Measurements from ENCODE around the gene CDKAL1. TPM values are rescaled to one million over a fixed set of nuclear protein-coding genes. Genes with fewer than 3 reads are reported as not detected.

CDKAL1 gene
- total and polyA plus RNA-seq, 2 of the 8 experiments (the other 6 are each of a cell fraction or from before 2014, with no cell fraction given) = 8.4 to 24.6 TPM

DNA sequence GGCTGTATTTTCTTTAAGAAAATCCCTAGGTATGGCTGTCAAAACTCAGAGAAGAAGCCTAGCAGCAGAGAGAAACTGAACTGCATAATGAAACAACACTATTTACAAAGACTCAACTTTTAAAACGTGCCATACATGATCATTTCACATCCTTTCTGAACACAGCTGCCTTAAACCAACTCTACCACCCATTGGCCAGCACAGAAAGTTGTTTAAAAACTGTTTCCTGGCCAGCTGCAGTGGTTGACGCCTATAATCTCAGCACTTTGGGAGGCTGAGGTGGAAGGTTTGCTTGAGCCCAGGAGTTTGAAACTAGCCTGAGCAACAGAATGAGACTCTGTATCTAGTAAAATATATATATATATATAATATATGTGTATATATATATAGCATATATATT lies 722.9 kb downstream of the CDKAL1 start:
- H2BK12ac ChIP-seq (ENCODE audit: low read depth, low read length) = no peak overlapping the region
- no peak overlapping the region for H3K4me2 ChIP-seq (ENCODE audit: insufficient read depth in 1 of 2, low read depth in 2 of 2, low read length in 2 of 2)
- no peak overlapping the region for H3K9ac ChIP-seq (replicated peaks in 1 of 4; ENCODE audit: extremely low read depth in 1 of 4, low read depth in 3 of 4, low read length in 3 of 4)
- H3K23ac ChIP-seq (ENCODE audit: insufficient read length) = no peak overlapping the region
- H4K91ac ChIP-seq (replicated peaks; ENCODE audit: insufficient read length, low read length) = no peak overlapping the region
- H4K20me1 ChIP-seq (replicated peaks in 1 of 2; ENCODE audit: control insufficient read depth in 1 of 2, insufficient read depth in 2 of 2, low read length in 2 of 2) = no peaks in the 10 kb centered on the region
- H2BK15ac ChIP-seq (ENCODE audit: low read length) = no peak overlapping the region
- no peak overlapping the region for H4K8ac ChIP-seq (ENCODE audit: extremely low read depth, insufficient read depth, low read length)
- H3K79me1 ChIP-seq (ENCODE audit: low read depth, low read length) = no peaks in the 10 kb centered on the region
- ChIA-PET POLR2A (ENCODE audit: partially characterized antibody) (no interaction called here), CTCF (ENCODE audit: partially characterized antibody) (no interaction called here)
- H3K14ac ChIP-seq (ENCODE audit: insufficient read length) = no peak overlapping the region
- H3K27ac ChIP-seq (ENCODE audit: low read depth, low read length) = no peak overlapping the region
- H3K18ac ChIP-seq (ENCODE audit: extremely low read depth, low read length) = no peak overlapping the region
- H3K9me3 ChIP-seq (ENCODE audit: insufficient read depth in 2 of 2, low read depth in 1 of 2, low read length in 1 of 2) = no peaks in the 10 kb centered on the region
- no peaks in the 10 kb centered on the region for H3K4me1 ChIP-seq (replicated peaks in 1 of 4; ENCODE audit: control insufficient read depth in 3 of 4, insufficient read depth in 4 of 4, low read length in 3 of 4)
- H3K27me3 ChIP-seq (replicated peaks in 1 of 4; ENCODE audit: control insufficient read depth in 3 of 4, extremely low read depth in 1 of 4, insufficient read depth in 3 of 4, low read length in 3 of 4) = no peaks in the 10 kb centered on the region
- no peaks in the 10 kb centered on the region for H3K36me3 ChIP-seq (ENCODE audit: control insufficient read depth in 2 of 4, insufficient read depth in 4 of 4, low read length in 3 of 4)
- no peak overlapping the region for H3K4me3 ChIP-seq (ENCODE audit: extremely low read depth in 1 of 4, insufficient read depth in 2 of 4, low read depth in 3 of 4, low read length in 4 of 4)
- H3K4ac ChIP-seq (replicated peaks; ENCODE audit: insufficient read length, low read depth, low read length) = no peak overlapping the region
- no peak overlapping the region for H2AK5ac ChIP-seq (ENCODE audit: low read depth, low read length)
- H2BK5ac ChIP-seq (ENCODE audit: low read depth, low read length) = no peak overlapping the region
- H2AFZ ChIP-seq (ENCODE audit: low read length) = no peak overlapping the region
- no peak overlapping the region for H2BK20ac ChIP-seq (ENCODE audit: low read length)
- WGBS, 2 experiments (ENCODE audit: extremely low coverage in 1 of 2, insufficient coverage in 1 of 2, insufficient read length in 1 of 2, insufficient replicate concordance in 2 of 2, low coverage in 1 of 2, low lambda C conversion rate in 2 of 2, missing lambda C conversion rate in 1 of 2) = 87% methylated on average over 2 of the region's 2 CpGs; no CpG with 5 or more reads in 1 of the 2 experiments
- FAIRE-seq (no peak), DNase-seq (ENCODE audit: low read depth in 1 of 2, low spot score in 2 of 2) (no peak)
- H2BK120ac ChIP-seq (replicated peaks; ENCODE audit: low read depth, low read length) = no peak overlapping the region
- no peaks in the 10 kb centered on the region for H3K23me2 ChIP-seq (ENCODE audit: low read depth, low read length)
- no peak overlapping the region for H3K56ac ChIP-seq (replicated peaks; ENCODE audit: insufficient read length, low read depth, low read length)
- no peaks in the 10 kb centered on the region for H3K79me2 ChIP-seq (ENCODE audit: control insufficient read depth in 1 of 2, insufficient read depth in 2 of 2, low read length in 2 of 2)
- H4K5ac ChIP-seq (ENCODE audit: insufficient read length, low read depth, low read length) = no peak overlapping the region
- TF ChIP-seq SUZ12 (IDR thresholded peaks at IDR 0.05; ENCODE audit: low read length) (no peak), BRCA1 (IDR thresholded peaks at IDR 0.05; ENCODE audit: low read depth, low read length) (no peak), ASH2L (IDR thresholded peaks at IDR 0.05; ENCODE audit: low read length) (no peak), JUN (IDR thresholded peaks at IDR 0.05; ENCODE audit: low read depth, low read length) (no peak), POLR2AphosphoS5 (IDR thresholded peaks at IDR 0.05; ENCODE audit: low read depth, low read length) (no peak), ZNF274 (IDR thresholded peaks at IDR 0.05; ENCODE audit: borderline replicate concordance, extremely low read depth, low read length) (no peak)

All from H1 (cell line).